ENCODE measurements around the gene TMEM231. TPM values are rescaled to one million over a fixed set of nuclear protein-coding genes. Genes with fewer than 3 reads are reported as not detected.

TMEM231 gene
- total RNA-seq (10 to 100 TPM in 6 of 7 donors, 1 to 10 TPM in 1; 9.8 to 36.9 (median 14.8) TPM), polyA plus RNA-seq (10 to 100 TPM in 1 of 2 donors, 1 to 10 TPM in 1; 9.2 to 16.3 TPM)
- long read RNA-seq, donor 1, full-length matches to known transcripts, result 61 of 80 reads
- long read RNA-seq, donor 1, partial matches to known transcripts, result 7 of 80 reads
- long read RNA-seq, donor 1, other reads (novel, unspliced or antisense), result 12 of 80 reads
- long read RNA-seq, donor 2, full-length matches to known transcripts, result 8 of 8 reads
- long read RNA-seq, donor 2, partial matches to known transcripts, result 0 of 8 reads
- long read RNA-seq, donor 2, other reads (novel, unspliced or antisense), result 0 of 8 reads
- long read RNA-seq, donor 3, full-length matches to known transcripts, result 60 of 73 reads
- long read RNA-seq, donor 3, partial matches to known transcripts, result 6 of 73 reads
- long read RNA-seq, donor 3, other reads (novel, unspliced or antisense), result 7 of 73 reads

GRCh38 chr16:75555707-75556430 is at the start of gene TMEM231:
Gene TMEM231, minus strand, starts transcription at chr16:75556252. Its CDS starts 43 bp downstream, at chr16:75556209.
- Histone ChIP-seq H3K4me1 (ENCODE audit: insufficient read depth) (no peaks in the 10 kb centered on the region), H3K36me3 (no peaks in the 10 kb centered on the region), H3K4me3 (peak within 1 kb of the TSS; percentile 59), H3K27ac (peak within 1 kb of the TSS; percentile 14 to 58), H3K9me3 (no peaks in the 10 kb centered on the region), H3K27me3 (no peaks in the 10 kb centered on the region)
- intact Hi-C loops (cut with DNase I), result no loop called here
- TF ChIP-seq POLR2A (IDR thresholded peaks at IDR 0.05) (no peak), CTCF (IDR thresholded peaks at IDR 0.05) (peak in 1 of 3 donors; percentile 6)
- peak; percentile 95 to 98 (median 97) for DNase-seq
- 0 to 1% (median 1%) methylated on average over 53 to 75 of the region's 75 CpGs for WGBS, 3 donors

- no peaks in the 10 kb centered on the region for H3K4me1 ChIP-seq (ENCODE audit: insufficient read depth)
- intact Hi-C loops (cut with DNase I), result no loop called here
- H3K27me3 ChIP-seq, result no peaks in the 10 kb centered on the region
- 90 to 98% (median 91%) methylated on average over 4 of the region's 4 CpGs for WGBS, 3 donors
- peaks cover 3% of the 10 kb centered on the region for H3K36me3 ChIP-seq
- no peak for DNase-seq
- TF ChIP-seq EP300 (IDR thresholded peaks at IDR 0.05), result no peak
- TF ChIP-seq CTCF (IDR thresholded peaks at IDR 0.05), result no peak
- TF ChIP-seq POLR2A (IDR thresholded peaks at IDR 0.05), result no peak
- no peaks in the 10 kb centered on the region for H3K9me3 ChIP-seq
- no peak overlapping the region for H3K4me3 ChIP-seq
- H3K27ac ChIP-seq, result no peak overlapping the region
Measured at GRCh38 chr16:75603241-75603640, 47.2 kb upstream of the TMEM231 start.

- TF ChIP-seq POLR2A (IDR thresholded peaks at IDR 0.05) (no peak), EP300 (IDR thresholded peaks at IDR 0.05) (no peak), CTCF (IDR thresholded peaks at IDR 0.05) (no peak)
- H3K36me3 ChIP-seq, result peaks cover 3% of the 10 kb centered on the region
- H3K4me3 ChIP-seq, result no peak overlapping the region
- H3K4me1 ChIP-seq (ENCODE audit: insufficient read depth), result no peaks in the 10 kb centered on the region
- intact Hi-C loops (cut with DNase I), result loop anchor here in 1 of 4 donors (5.0 kb wide), 1 partner anchor 1467 kb away; no protein-coding TSS in a partner anchor
- H3K27me3 ChIP-seq, result no peaks in the 10 kb centered on the region
- H3K27ac ChIP-seq, result no peak overlapping the region
- no peak for DNase-seq
- no peaks in the 10 kb centered on the region for H3K9me3 ChIP-seq
- 88 to 96% (median 95%) methylated on average over 6 of the region's 6 CpGs for WGBS, 3 donors
Measured at GRCh38 chr16:75599452-75600277, 43.6 kb upstream of the TMEM231 start.
